Colonic mucosa (tissue), 4 donors: ENCODE data around the gene KLB. TPM values are rescaled to one million over a fixed set of nuclear protein-coding genes. Genes with fewer than 3 reads are reported as not detected.
"Not testable (repeated sequence)": the region's sequence is repeated elsewhere in the genome, so short reads cannot be mapped to it uniquely, and the experiment has no call there.

Experiments
- DNase-seq: peaks from one replicate; pipeline ENCODE4 v3.0.0-alpha.2; 2020
- H3K27ac ChIP-seq: fragments of 200-600 bp; one replicate; pipeline ENCODE4 v1.8.0; 2021
- H3K27me3 ChIP-seq: fragments of 200-600 bp; one replicate; pipeline ENCODE4 v1.8.0; 2021
- H3K36me3 ChIP-seq: fragments of 200-600 bp; one replicate; pipeline ENCODE4 v1.8.0; 2021
- H3K4me1 ChIP-seq: fragments of 200-600 bp; one replicate; pipeline ENCODE4 v1.8.0; 2021; ENCODE audit warnings: mild to moderate bottlenecking
- H3K4me3 ChIP-seq: fragments of 200-600 bp; one replicate; pipeline ENCODE4 v1.8.0; 2021
- H3K9ac ChIP-seq, 2 donors: one replicate each; pipeline ENCODE4 v1.7.0; 2013; ENCODE audit warnings: control low read depth in 2 of 2, low read depth in 2 of 2, low read length in 2 of 2
- H3K9me3 ChIP-seq: fragments of 200-600 bp; one replicate; pipeline ENCODE4 v1.8.0; 2021
- intact Hi-C: fragments of 100-400 bp; cut with DNase I; formaldehyde crosslinking; loops from one replicate; pipeline ENCODE4 v1.14.1; 2022
- total RNA-seq, 2 donors: library from RNA; stranded (reverse); fragmentation: NEBNext Ultra II Directional in 1 of 2; extraction: Animal tissue kit (Norgen Biotek cat#: 25700) in 1 of 2; gene quantifications; one replicate each; pipeline ENCODE4 v1.2.1, GENCODE V29; 2021
- TF ChIP-seq, protein P1 (sequence below): fragments of 200-600 bp; IDR thresholded peaks from one replicate; pipeline ENCODE4 v1.8.0; 2022; ENCODE audit warnings: antibody characterized with exemption, mild to moderate bottlenecking
- donor health status: healthy.
- donor health status: DM: no; HTN: no; CAD: no.
- donor health status: DM: no; HTN: no; CAD: no.

KLB gene
- total RNA-seq, 2 donors from 2014 or later, result 0.40 to 0.64 TPM

DNA sequence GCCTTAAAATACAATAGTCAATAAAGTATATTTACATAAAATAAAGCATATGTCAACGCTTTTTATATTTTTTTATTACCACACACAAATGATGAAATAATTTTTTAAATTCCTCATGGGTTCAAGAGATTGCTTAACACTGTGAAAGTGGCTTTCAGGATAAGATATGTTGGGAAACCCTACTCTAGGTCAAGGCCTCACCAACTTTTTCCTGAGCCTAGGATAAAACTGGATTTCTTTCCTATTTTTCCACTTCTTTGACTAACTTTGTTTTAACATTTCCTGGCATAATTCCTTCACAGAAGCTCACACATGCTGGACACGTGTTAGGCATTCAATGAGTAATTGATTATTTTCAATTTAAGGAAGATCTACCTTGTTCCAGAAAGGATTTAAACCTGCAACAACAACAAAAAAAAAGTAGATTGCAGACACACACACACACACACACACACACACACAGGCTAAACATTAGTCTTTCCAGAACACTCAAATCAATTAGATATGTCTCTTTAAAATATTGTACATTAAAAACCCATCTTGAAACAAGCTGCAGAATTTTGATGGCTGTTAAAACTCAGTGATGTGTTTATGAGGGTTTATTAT is 9.1 kb downstream of the KLB start:
- no peak overlapping the region for H3K27ac ChIP-seq
- H3K9me3 ChIP-seq, result no peaks in the 10 kb centered on the region
- H3K36me3 ChIP-seq, result no peaks in the 10 kb centered on the region
- H3K27me3 ChIP-seq, result no peaks in the 10 kb centered on the region
- TF ChIP-seq, protein P1, sequence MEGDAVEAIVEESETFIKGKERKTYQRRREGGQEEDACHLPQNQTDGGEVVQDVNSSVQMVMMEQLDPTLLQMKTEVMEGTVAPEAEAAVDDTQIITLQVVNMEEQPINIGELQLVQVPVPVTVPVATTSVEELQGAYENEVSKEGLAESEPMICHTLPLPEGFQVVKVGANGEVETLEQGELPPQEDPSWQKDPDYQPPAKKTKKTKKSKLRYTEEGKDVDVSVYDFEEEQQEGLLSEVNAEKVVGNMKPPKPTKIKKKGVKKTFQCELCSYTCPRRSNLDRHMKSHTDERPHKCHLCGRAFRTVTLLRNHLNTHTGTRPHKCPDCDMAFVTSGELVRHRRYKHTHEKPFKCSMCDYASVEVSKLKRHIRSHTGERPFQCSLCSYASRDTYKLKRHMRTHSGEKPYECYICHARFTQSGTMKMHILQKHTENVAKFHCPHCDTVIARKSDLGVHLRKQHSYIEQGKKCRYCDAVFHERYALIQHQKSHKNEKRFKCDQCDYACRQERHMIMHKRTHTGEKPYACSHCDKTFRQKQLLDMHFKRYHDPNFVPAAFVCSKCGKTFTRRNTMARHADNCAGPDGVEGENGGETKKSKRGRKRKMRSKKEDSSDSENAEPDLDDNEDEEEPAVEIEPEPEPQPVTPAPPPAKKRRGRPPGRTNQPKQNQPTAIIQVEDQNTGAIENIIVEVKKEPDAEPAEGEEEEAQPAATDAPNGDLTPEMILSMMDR, result no peak
- no peak overlapping the region for H3K9ac ChIP-seq
- DNase-seq, result no peak
- H3K4me3 ChIP-seq, result no peak overlapping the region
- intact Hi-C loops, result no loop called here
- no peaks in the 10 kb centered on the region for H3K4me1 ChIP-seq

DNA sequence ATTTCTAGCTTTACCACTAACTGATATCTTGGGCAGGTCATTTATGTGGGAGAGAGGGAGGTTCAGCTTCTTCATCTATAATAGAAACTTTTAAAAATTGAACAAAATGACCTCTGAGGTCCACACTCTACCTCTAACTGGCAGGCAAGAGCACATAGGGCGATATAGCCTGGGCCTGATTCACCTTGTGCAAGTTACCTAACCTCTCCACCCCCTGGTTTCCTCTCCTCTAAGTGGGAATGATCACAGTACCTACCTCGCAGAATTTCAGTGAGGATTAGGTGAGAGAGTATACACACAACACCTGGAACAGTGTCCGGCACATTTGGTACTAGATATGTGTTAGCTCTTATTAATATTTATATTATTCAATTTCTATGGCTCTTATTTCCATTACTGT is 15.5 kb downstream of the KLB start:
- Histone ChIP-seq H3K9ac (no peak overlapping the region), H3K9me3 (no peaks in the 10 kb centered on the region), H3K36me3 (no peaks in the 10 kb centered on the region), H3K4me3 (no peak overlapping the region), H3K4me1 (no peaks in the 10 kb centered on the region), H3K27me3 (no peaks in the 10 kb centered on the region), H3K27ac (no peak overlapping the region)
- no peak for DNase-seq
- TF ChIP-seq, protein P1, result no peak
- intact Hi-C loops, result no loop called here

DNA sequence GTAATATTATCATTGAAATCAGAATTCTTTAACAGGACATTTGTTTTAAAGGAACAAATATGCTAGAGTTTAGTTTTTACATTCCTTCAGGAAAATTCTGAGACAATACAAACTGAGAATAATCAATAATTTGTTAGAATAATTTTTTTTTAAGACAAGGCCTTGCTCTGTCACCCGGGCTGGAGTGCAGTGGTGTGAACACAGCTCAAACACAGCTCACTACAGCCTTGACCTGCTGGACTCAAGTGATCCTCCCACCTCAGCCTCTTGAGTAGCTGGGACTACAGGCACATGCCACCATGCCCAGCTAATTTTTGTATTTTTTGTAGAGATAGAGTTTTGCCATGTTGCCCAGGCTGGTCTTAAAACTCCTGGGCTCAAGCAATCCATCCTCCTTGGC is 18.6 kb downstream of the KLB start:
- H3K27ac ChIP-seq, intact Hi-C loops, DNase-seq, H3K36me3 ChIP-seq, H3K27me3 ChIP-seq, H3K9me3 ChIP-seq, H3K4me3 ChIP-seq, H3K9ac ChIP-seq, H3K4me1 ChIP-seq: not testable (repeated sequence)

DNA sequence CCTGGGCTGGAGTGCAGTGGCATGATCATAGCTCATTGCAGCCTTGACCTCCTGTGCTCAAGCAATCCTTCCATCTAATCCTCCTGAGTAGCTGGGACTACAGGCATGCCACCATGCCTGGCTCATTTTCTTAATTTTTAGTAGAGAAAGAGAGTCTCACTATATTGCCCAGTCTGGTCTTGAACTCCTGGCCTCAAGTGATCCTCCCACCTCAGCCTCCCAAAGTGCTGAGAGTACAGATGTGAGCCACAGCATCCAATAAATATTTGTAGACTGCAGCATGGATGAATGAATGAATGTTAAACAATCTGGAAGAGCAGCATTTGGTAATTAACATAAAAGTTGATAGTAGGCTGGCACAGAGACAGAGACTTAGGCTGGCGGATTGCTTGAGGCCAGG is 20.0 kb downstream of the KLB start:
- Histone ChIP-seq H3K9me3 (no peaks in the 10 kb centered on the region), H3K27ac (no peak overlapping the region), H3K4me3 (no peak overlapping the region), H3K9ac (no peak overlapping the region), H3K4me1 (no peaks in the 10 kb centered on the region), H3K36me3 (no peaks in the 10 kb centered on the region), H3K27me3 (no peaks in the 10 kb centered on the region)
- intact Hi-C loops, result no loop called here
- TF ChIP-seq, protein P1, result no peak
- no peak for DNase-seq

DNA sequence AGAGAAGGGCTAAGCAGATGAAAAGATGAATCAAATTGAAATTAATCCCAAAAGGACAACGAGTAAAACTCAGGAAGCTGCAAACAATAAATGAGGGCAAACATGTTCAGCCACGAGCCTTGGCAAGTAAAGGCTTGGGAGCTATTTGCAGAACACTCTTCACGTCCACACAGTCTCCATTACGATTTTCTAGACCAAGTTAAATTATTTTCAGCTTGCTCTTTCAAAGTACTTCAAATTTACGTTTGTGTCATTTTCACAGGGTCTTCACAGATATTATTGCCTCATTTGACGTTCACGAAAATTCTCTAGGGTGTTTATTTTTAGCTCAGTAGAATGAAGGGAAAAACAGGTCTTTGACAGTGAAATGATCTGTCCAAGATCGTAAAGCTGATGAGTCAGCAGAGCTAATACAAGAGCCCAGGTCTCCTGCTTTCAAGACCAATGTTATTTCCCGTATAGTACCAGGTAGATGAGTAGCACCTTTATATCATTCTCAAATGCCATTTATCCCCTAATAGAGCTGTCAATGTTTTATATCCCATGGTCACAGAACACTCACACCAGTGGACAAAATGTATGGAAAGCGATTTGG is 20.9 kb downstream of the KLB start:
- H3K27me3 ChIP-seq, result no peaks in the 10 kb centered on the region
- no peak overlapping the region for H3K9ac ChIP-seq
- H3K9me3 ChIP-seq, result no peaks in the 10 kb centered on the region
- H3K4me3 ChIP-seq, result no peak overlapping the region
- no peak overlapping the region for H3K27ac ChIP-seq
- no peak for DNase-seq
- intact Hi-C loops, result no loop called here
- no peaks in the 10 kb centered on the region for H3K4me1 ChIP-seq
- TF ChIP-seq, protein P1, result no peak
- no peaks in the 10 kb centered on the region for H3K36me3 ChIP-seq

DNA sequence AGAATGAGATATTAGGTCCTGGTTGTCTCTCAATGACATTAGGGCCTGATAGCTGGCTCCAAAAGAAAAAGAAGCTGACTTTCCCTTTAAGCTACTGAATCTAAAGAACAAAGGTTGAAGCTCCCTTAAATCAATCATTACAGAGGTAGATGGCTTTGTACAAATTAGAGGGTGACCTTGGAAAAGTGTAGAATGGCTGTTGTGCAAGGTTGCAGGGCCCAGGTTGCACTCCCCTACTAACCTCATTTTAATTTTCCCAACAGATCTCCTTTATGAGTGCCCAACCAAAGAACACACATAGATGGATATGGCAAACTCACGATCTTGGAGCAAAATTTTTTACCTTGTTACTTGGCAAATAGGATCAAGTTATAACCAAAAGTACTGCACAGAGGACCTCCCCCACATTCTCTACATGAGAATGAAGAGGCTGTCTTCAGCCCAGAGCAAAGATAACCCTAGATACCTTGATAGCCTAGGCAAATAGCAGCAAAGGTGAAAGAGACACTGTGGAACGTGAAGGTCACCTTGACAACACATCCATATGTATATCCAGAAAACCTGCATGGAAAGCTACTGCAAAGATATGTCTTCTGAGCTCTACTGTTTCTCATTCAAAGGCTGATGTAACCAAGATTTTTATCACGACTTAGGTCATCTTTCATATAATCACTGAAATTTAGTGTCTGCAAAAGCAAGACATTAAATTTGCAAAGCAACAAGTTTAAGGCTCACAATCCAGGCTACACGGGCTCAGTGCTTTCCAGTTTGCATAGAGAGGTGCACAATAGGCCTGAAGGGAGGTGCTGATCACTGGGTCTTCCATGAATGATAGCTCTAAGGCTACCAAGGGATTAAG is 23.0 kb downstream of the KLB start:
- TF ChIP-seq, protein P1, result no peak
- H3K4me1 ChIP-seq, result no peaks in the 10 kb centered on the region
- H3K9me3 ChIP-seq, result no peaks in the 10 kb centered on the region
- no peak for DNase-seq
- H3K27me3 ChIP-seq, result no peaks in the 10 kb centered on the region
- no peak overlapping the region for H3K27ac ChIP-seq
- H3K4me3 ChIP-seq, result no peak overlapping the region
- intact Hi-C loops, result no loop called here
- no peak overlapping the region for H3K9ac ChIP-seq
- no peaks in the 10 kb centered on the region for H3K36me3 ChIP-seq
